Inflammatory macrophage treated with lipopolysaccharide for 4 hours (primary cell): ENCODE results near the gene NRIP2.
"Not testable (repeated sequence)": the region's sequence is repeated elsewhere in the genome, so short reads cannot be mapped to it uniquely, and the experiment has no call there.

Source experiments
- DNase-seq: peaks from one replicate; pipeline ENCODE4 v3.0.0-alpha.2; 2020

The NRIP2 gene

DNA sequence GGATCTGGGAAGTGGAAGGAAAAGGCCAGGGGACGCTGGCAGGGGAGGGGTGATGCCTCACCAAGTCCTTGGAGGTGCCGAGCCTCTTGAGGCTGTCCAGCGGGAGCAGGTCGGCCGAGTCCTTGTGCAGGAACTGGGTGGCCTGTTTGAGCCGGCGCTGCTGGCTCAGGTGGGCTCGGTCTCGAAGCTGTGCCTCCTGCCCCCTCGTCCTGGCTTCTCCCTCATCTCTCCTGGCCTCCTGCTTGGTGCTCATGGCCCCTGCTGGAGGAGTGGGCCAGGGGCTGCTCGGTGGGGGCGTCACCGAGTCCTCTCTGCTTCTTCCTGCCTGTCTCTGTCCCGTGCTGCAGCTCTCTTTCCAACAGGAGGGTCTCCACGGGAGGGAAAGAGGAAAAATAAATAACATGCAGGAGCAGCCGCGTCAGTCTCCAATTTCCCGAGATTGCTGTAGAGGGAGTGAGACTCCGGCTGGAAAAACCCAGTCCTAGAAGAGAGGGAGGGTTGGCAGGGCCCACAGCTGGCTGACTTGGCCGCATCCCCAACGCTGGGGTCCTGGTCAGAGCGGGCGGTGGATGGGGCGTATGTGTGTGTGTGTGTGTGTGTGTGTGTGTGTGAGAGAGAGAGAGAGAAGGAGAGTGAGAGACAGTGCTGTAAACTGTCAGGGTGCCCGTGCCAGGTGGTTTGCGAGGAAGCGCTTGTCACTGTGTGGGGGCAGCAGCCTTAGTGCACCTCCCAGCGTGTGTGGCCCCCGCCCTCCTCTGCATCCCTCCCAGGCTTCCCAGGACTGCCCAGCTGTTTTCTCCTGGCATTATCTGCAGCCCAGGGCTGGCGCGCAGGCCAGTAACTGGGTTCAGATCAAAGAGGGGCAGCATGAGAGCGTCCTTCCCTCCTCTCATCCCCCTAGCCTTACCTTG is at the start of gene NRIP2:
Gene NRIP2 (minus strand): TSS at position 455 of the 911 bp plus-strand sequence. CDS start 52 bp downstream, at position 403.
- no peak for DNase-seq

GRCh38 chr12:2879853-2880252 is 45.0 kb upstream of the NRIP2 start:
- DNase-seq: peak; percentile 8

DNA sequence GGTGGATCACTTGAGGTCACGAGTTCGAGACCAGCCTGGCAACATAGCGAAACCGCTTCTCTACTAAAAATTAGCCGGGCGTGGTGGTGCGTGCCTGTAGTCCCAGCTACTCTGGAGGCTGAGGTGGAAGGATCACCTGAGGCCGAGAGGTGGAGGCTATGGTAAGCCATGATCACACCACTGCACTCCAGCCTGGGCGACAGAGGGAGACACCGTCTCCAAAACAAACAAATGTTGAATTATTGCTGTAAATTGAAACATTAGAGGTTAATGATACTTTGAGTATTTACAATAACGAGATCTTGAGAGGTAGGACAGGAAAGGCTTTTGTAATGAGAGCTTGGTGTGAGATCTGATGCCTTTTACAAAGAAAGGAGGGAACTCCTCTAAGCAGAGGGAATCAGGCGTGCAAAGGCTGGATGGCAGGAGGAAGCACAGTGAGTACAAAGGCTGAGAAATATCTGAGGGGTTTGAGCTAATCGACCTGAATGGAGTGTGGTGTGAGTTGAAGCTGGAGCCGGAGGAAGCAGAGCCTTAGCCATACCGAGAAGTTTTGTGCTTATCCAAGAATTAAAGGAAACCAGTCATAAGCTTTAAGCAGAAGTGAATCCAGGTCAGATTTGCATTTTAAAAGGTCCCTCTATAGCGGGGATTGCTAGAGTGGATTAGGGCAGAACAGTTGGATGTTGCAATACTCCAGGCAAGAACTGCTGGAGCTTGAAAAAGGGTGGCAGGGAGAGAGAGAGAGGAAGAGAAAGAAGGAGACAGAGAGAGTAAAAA is 43.3 kb upstream of the NRIP2 start:
- DNase-seq: peak; percentile 97

- DNase-seq: peak; percentile 90
Observed at GRCh38 chr12:2877047-2877952, 42.5 kb upstream of the NRIP2 start, which contains the start of the genes FOXM1 and RHNO1. Gene FOXM1, minus strand, starts transcription at chr12:2877174. Its CDS starts 2,696 bp downstream, at chr12:2874478. Gene RHNO1, plus strand, starts transcription at chr12:2877223. Its CDS starts 8,144 bp downstream, at chr12:2885367.

DNA sequence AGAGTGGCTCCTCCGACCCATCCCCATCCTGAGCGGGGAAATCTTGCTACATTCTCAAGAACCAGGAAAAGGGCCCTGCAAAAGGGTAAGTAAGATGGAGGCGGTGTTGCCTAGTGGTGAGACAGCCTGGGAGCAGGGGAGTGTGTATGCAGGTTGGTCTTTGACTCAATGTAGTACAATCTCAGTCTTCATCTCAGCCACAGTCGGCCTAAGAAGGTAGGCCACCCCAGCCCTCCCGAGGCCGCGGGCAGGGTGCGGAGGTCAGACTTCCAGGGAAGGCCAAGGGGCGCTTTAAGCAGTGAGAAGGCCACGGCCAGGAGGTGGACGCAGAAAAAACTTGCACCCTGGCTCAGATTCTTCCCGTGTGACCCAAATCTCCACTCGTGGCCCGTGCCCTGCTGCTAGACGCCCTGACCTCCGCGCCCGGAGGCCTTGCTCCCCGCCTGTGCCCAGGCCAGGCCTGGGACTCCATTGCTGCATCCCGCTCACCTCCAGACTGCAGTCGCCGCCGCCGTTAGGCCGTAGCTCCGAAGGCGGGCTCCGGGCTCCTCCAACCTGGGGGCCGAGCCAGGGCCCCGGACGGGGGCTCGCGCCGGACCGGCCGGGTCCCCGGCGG is 41.7 kb upstream of the NRIP2 start:
- DNase-seq: no peak

GRCh38 chr12:2868986-2869632 is 34.3 kb upstream of the NRIP2 start:
- DNase-seq: not testable (repeated sequence)

DNA sequence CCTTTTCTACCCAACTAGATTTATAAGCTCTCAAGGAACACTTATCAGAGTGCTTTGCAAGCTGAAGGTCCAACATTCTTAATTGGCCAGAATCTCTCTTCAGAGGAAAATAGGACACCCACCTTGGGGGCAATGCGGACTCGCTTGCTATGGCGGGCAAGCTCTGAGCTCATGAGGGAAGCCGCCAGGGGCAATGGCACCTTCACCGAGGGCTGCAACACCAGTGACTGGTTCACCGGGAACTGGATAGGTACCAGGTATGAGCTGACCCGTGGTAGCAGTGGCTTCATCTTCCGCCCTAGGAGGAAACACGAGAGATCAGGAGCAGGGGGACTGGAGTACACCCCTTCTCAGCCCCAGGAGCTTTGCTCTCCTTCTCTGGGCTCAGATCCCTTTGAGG is 29.4 kb upstream of the NRIP2 start:
- DNase-seq: no peak

GRCh38 chr12:2863402-2863801 is 28.6 kb upstream of the NRIP2 start:
- DNase-seq: not testable (repeated sequence)

DNA sequence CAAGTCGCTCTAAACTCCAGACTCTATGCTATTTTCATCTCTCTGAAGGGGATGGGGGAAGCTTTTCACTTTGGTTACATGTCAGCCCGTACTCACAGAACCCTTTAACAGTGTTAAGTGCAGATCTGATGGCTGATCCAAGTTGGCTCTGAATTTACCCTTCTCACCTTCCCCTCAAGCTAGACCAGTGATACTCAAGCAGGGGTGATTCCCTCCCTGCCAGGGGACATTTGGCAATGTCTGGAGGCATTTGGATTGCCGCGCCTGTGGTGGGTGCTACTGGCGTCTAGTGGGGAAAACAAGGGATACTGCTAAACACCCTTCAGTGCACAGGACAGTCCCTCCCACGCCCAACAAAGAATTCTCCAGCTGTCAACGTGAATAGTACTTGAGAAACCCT is 28.0 kb upstream of the NRIP2 start:
- DNase-seq: no peak

DNA sequence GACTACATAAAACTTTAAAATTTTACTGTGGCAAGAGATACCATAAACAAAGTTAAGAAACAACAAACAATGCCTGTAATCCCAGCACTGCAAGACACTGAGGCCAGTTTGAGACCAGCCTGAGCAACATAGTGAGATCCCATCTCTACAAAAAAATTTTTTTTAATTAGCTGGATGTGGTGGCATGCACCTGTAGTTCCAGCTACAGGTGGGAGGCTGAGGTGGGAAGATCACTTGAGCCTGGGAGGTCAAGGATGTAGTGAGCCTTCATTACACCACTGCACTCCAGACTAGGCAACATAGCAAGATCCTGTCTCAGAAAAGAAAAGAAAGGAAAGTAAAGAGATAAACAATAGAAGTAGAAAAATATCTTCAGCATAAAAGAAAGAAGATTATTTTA is 25.3 kb upstream of the NRIP2 start:
- DNase-seq: no peak

DNA sequence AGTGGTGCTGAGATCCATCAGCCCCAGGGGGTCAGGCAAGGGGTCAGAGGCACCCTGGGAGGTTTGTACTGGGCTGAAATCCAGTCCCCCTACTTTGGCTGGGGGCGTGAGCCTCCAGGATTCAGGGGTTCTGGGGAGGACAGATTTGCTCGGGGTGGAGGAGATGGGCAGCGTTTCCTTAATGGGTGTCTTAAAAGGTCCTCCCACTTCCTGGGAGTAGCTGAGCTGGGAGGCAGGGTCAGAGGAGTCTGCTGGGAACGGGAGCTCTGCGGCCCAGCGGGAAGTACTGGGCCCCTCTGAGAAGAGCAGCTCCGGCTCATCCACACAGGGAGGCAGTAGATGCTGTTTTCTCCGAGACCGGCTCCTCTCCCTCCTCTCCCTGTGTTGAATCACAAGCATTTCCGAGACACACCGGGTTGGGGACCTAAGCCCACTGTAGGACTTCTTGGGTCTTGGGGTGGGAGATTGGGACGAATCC is 24.1 kb upstream of the NRIP2 start:
- no peak for DNase-seq

GRCh38 chr12:2858334-2858733 is 23.5 kb upstream of the NRIP2 start:
- DNase-seq: no peak

DNA sequence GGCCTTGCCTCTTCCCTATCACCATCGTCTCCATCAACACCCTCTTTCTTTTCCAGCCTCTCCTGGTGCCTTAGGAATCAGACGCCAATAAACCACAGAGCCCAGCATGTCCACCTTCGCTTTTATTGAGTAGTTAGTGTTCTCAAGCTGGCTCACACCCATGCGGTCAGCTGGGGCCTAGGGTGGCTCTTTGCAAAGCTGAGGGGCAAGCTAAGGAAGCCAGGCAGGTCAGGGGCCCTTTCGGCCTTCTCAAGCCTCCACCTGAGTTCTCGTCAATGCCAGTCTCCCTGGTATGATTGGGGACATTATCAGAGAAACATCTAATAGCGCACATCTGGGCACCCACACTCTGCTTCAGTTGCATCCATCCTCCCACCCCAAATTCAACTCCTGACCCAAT is 22.7 kb upstream of the NRIP2 start:
- no peak for DNase-seq

DNA sequence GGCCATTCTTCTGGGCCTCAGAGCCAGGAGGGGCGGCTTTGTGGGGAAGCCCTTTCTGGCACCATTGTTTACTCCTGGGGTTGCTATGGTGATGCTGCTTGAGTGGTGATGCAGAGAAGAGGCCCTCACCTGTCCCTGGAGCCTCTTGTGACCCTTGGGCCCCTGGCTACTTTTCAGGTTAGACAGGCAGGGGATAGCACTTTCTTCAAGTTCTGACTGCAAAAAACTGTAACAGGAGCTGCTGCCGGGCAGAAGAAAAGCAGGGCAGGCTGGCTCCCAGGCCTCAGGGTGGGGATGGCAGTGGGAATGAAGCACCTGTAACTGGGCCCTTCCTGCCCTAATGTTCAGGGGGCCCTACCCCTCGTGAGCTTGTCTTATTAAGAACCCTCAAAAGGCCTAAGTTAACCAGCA is 22.2 kb upstream of the NRIP2 start, which contains the start of gene TEX52:
Gene TEX52 (minus strand): TSS at position 19 of the 411 bp plus-strand sequence. CDS start 13 bp downstream, at position 6.
- DNase-seq: no peak

DNA sequence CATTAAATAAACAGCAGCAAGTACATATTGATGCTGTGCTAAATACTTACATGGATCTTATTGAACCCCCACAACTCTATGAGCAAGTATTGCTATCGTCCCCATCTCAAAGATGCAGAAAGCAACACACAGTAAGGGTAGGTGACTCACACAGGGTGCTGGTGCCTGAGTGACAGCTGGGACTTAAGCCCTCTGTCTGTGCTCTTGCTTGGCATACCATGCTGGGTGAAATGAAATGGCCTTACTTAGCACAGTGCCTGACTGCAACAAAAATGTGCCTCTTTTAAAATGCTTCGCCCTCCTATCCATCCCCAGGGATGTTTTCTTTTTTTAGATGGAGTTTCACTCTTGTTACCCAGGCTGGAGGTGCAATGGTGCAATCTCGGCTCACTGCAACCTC is 21.2 kb upstream of the NRIP2 start:
- no peak for DNase-seq

GRCh38 chr12:2855546-2855945 is 20.7 kb upstream of the NRIP2 start:
- DNase-seq: no peak

DNA sequence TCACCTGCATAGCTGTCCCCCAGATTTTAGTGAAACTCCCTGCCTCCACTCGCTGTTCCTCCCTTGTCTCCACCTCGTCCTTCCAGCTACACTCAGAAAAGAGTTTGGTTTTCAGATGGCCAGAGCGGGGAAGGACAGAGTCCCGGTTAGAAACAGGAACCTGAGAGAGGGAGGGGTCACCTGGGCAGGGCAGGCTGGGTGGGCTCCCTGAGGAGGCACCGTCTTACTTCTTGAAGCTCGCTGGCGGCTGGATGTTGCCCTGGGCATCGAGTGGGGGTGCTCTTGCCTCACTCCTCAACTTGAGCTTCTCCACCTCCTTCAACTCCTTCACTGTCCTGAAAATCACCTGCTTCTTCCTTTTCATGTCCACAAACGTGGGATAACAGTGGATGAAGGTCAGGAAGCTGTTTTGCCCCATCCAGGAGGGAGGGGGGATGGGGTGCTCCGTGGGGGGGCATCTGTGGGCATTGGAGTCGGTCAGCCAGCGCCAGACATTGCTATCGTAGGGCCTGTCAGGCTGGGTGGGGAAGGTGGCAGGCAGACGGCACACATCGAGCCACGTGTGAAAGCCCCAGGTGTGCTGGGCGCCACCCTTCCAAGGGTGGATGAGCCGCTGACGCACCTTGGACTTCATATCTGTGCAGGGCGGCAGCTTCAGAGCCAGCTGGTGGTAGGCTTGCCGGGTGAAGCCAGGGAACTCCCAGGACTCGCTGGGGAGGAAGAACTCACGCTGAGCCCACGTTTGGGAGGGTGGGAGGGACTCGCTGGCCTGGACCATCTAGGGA is 20.0 kb upstream of the NRIP2 start:
- DNase-seq: no peak

- peak; percentile 35 for DNase-seq
Observed at GRCh38 chr12:2853626-2854025, 18.8 kb upstream of the NRIP2 start.

DNA sequence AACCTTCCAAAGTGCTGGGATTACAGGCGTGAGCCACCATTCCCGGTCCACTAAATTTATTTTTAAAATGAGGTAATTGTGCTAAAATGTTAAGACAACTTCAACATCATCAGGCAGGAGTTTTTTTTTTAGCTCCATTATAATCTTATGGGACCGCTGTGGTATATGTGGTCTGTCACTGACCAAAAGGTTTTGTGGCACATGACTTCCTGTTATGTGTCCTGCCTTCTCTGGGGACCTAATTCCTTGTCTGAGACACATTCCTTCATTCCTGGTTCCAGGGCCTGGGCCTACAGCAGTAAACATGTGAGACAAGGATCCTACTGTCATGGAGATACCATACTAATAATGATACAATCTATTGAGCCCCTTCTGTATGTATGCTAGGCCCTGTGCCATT is 17.1 kb upstream of the NRIP2 start:
- DNase-seq: no peak

DNA sequence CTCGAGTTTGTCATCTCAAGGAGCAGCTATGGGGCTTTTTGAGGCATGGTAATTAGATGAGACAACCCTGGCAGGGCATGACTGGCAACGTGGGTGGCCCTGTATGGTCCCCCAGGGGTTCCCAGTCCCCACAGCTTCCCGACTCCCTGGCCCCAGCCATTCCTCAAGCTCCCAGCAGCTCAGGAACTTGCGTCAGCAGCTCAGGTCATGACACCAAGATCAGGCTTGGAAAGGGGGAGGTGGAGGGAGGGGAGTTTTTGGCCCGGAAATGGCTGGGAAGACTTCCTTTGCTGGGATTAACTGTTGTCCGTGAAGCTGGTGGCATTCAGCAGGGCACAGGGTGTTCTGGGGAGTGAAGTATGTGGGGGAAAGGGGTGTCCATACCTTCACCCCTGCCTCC is 10.4 kb upstream of the NRIP2 start:
- no peak for DNase-seq

- DNase-seq: no peak
Observed at GRCh38 chr12:2844786-2845185, 10.0 kb upstream of the NRIP2 start.
